Limb (tissue), 2 donors: Measurements from ENCODE around the gene LRP10.
A peak's percentile ranks its signal among the peaks of the same experiment; 100 is the strongest.
"Not testable (repeated sequence)": the region's sequence is repeated elsewhere in the genome, so short reads cannot be mapped to it uniquely, and the experiment has no call there.

ENCODE experiments used
- DNase-seq, 2 donors: peaks; one replicate each; pipeline ENCODE4 v3.0.0-alpha.2; 2016; ENCODE audit errors: extremely low spot score in 2 of 2

Gene LRP10

DNA sequence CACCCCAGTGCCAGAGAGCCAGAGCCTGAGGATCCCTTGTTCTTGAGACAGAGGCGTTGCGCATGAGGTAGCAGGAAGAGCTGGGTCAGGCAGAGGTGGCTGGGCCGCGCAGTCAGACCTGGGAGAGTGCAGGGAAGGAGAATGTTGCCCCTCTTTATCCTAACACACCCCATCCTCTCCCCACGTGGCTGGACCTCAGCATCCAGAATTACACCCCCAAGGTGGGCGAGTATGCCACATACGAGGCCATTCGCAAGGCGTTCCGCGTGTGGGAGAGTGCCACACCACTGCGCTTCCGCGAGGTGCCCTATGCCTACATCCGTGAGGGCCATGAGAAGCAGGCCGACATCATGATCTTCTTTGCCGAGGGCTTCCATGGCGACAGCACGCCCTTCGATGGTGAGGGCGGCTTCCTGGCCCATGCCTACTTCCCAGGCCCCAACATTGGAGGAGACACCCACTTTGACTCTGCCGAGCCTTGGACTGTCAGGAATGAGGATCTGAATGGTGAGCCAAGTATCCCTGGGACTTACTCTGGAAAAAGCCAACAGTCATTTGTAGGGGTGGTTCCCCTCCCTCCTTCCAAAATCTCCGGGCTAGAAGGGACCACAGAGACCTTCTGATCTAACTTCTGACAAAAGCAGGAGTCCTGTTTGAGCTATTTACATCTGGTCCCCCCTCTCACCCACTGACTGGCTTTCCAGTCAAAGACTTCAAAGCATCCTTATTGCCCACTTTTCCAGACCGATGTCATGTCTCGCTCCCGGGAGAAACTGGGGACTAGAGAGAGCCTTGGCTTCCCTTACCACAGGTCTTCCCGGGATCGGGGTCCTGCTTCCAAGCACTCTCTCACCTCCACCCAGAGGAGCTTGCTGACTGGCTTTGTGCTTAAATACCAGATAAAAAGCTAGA is 29.1 kb upstream of the LRP10 start:
- no peak for DNase-seq

DNA sequence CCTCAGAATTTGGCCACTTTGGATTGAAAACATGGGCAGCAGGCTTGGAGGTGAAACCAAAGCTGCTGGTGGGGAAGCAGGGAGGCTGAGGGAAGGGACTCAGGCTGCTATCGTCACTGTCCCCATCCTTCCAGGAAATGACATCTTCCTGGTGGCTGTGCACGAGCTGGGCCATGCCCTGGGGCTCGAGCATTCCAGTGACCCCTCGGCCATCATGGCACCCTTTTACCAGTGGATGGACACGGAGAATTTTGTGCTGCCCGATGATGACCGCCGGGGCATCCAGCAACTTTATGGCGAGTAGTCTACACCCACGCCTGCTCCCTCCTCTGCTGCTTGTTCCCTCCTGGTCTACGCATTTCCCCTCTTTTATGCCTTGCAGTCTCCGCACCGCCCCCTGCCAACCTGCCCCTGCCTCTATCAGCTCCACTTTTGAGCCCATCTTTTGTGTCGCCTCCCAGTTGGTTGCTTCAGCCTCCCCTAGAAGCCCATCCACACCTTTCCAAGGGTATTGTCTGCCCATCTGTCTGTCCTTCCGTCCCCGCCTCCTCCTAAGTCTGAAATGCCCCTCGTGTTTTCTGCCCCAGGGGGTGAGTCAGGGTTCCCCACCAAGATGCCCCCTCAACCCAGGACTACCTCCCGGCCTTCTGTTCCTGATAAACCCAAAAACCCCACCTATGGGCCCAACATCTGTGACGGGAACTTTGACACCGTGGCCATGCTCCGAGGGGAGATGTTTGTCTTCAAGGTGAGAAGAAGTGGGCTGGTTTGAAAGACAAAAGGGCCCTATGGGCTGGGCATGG is 28.2 kb upstream of the LRP10 start:
- no peak for DNase-seq

DNA sequence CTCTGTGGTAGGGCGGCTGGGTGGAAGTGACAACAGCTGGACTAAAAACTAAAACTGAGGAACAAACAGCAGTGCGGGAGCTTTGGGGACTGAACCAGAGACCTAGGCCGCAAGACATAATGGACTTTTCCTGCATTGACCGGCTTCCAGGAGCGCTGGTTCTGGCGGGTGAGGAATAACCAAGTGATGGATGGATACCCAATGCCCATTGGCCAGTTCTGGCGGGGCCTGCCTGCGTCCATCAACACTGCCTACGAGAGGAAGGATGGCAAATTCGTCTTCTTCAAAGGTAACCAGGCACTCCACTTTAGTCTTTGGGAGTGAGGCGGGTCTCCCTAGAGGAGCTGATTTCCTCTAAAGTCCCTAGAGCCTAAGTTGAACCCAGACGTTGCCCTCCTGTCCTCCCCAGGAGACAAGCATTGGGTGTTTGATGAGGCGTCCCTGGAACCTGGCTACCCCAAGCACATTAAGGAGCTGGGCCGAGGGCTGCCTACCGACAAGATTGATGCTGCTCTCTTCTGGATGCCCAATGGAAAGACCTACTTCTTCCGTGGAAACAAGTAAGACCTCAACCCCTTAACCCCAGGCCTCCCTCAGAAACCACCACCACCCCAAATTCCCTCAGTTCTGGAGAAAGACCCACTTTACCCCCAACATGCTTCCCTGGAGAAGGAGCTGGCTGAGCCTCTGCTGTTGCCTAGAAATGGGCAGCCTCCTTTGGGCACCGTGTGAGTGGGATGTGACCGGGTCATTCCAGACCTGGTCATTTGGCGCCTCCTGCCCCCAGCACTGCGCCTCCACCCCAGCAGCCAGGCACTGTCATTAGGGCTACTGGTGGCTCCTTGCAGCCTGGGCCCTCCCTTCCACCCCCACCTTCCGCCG is 27.1 kb upstream of the LRP10 start:
- no peak for DNase-seq

GRCh38 chr14:22845103-22845394 is 26.5 kb upstream of the LRP10 start:
- DNase-seq = no peak

DNA sequence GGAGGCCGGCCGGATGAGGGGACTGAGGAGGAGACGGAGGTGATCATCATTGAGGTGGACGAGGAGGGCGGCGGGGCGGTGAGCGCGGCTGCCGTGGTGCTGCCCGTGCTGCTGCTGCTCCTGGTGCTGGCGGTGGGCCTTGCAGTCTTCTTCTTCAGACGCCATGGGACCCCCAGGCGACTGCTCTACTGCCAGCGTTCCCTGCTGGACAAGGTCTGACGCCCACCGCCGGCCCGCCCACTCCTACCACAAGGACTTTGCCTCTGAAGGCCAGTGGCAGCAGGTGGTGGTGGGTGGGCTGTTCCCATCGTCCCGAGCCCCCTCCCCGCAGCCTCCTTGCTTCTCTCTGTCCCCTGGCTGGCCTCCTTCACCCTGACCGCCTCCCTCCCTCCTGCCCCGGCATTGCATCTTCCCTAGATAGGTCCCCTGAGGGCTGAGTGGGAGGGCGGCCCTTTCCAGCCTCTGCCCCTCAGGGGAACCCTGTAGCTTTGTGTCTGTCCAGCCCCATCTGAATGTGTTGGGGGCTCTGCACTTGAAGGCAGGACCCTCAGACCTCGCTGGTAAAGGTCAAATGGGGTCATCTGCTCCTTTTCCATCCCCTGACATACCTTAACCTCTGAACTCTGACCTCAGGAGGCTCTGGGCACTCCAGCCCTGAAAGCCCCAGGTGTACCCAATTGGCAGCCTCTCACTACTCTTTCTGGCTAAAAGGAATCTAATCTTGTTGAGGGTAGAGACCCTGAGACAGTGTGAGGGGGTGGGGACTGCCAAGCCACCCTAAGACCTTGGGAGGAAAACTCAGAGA is 25.5 kb upstream of the LRP10 start:
- no peak for DNase-seq

DNA sequence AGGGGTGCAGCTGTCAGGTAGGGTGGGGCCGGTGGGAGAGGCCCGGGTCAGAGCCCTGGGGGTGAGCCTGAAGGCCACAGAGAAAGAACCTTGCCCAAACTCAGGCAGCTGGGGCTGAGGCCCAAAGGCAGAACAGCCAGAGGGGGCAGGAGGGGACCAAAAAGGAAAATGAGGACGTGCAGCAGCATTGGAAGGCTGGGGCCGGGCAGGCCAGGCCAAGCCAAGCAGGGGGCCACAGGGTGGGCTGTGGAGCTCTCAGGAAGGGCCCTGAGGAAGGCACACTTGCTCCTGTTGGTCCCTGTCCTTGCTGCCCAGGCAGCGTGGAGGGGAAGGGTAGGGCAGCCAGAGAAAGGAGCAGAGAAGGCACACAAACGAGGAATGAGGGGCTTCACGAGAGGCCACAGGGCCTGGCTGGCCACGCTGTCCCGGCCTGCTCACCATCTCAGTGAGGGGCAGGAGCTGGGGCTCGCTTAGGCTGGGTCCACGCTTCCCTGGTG is 24.7 kb upstream of the LRP10 start:
- DNase-seq = no peak

- DNase-seq = peak; percentile 19 to 50
These were observed 23.7 kb upstream of the LRP10 start for GRCh38 chr14:22847661-22848341.

- peak; percentile 88 to 91 for DNase-seq
These were observed 23.0 kb upstream of the LRP10 start for GRCh38 chr14:22848351-22849164.

- peak in 1 of 2 donors; percentile 70 for DNase-seq
These were observed 22.2 kb upstream of the LRP10 start for GRCh38 chr14:22849212-22849819.

DNA sequence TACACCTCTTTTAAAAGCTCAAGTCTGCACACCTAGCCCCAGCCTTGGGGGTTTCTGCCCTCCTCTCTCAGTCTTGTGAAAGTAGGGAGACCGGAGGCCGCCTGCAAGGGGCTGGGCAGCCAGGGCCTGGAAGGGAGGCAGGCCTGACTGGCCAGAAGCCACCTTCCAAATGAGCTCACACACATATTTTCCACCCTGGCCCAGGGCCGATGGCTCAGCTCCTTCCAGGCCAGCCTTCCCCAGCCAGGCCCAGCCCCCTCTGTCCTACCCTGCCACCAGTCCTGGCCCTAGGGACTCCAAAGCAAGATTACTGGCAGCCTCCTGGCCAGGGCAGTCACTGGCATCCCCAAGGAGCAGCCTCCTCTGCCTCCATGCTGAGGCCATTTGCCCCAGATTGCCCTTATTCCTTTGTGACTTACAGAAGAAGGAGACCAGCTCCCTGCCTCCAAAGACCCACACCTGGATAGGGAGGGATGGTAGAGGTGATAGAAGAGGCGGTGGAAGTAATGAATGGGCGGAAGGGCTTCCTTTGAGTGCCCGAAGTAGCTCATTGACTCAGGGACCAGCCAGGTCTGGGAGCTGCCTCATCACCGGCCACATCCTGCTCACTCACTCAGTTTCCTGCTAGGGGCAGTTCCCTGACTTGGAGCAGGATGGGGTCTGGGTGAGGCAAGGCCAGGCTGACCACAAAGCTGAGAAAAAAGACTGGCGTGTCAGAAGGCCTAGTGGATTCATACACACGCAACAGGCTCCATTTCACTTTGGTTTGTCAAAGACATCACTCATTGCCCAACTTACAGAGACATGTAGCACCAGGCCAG is 20.4 kb upstream of the LRP10 start:
- peak; percentile 74 to 83 for DNase-seq

DNA sequence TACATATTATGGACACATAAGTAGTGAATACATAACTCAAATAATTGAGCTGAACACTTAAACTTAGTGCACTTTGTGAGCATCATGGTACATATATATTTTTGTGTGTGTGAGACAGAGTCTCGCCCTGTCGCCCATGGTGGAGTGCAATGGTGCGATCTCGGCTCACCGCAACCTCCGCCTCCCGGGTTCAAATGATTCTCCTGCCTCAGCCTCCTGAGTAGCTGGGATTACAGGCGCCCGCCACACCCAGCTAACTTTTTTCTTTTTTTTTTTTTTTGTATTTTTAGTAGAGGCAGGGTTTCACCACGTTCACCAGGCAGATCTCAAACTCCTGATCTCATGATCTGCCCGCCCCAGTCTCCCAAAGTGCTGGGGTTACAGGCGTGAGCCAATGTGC is 19.4 kb upstream of the LRP10 start:
- DNase-seq = not testable (repeated sequence)

DNA sequence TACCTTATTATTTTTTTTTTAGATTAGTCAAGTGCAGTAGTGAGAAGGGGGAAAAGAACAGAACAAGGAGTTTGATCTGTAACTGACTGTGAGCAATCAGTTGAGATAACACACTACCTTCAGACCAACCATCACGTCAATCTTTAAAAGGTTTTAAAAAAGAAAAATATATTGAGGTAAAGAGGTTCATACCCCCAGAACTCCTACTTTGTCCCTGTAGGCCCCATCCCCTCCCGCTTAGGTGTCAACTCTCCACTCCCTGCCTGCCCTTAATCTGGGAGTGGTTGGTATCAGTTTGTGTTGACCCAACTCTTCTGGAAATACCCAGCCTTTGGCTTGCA is 19.0 kb upstream of the LRP10 start:
- no peak for DNase-seq

DNA sequence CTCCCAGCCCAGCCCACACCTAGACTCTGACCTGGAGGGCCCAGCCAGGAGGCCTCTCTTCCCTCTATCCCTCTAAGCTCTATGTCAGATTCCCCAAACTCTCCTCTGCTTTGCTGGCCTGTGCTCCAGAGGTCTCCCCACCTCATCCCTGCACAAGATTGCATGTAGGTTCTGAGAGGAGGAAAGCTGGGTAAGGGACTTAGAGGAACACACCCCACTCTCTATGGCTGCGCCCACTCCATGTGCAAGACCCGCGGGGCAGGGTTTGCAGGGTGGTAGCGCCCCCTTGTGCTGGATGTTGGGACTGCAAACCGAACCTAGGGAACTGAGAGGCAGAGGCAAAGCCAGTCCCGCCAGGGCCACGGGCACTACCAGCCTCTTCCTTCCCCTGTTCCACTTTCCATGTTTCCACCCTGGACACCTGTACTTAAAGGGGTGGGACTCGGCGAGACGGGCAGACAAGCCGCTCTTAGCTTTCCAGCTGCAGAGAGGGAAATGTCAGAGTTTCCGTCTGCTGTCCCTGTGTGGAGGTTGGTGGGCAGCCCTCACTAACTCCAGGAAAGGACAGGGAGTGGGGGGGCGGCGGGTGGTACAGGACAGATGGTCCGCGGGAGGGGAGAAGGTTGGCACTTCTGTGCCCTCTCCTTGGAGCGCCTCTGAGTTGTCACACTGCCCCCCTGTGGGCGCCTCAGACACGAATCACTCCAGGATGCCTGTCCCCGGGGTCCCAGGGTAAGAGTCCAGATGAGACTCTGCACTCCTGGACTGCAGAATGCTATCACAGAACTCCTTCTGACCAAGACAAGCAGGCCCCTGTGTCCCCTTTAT is 18.4 kb upstream of the LRP10 start:
- peak; percentile 88 to 96 for DNase-seq

GRCh38 chr14:22854296-22854695 is 17.2 kb upstream of the LRP10 start:
- DNase-seq = not testable (repeated sequence)

- no peak for DNase-seq
These were observed 16.4 kb upstream of the LRP10 start for GRCh38 chr14:22854963-22855724.

DNA sequence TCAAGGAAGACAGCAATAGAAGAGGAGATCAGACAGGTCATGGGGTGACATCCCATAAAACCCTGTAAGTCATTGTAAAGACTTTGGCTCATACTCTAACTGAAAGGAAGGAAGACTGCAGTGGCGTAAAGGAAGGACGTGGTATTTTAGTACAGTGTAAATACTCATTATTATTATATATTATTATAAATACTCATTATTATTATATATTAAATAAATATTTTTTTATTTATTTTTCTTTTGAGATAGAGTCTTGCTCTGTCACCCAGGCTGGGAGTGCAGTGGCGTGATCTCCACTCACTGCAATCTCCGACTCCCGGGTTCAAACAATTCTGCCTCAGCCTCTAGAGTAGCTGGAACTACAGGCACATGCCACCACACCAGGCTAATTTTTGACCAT is 15.1 kb upstream of the LRP10 start:
- no peak for DNase-seq
